Medulla oblongata (tissue), 1 donor: Measurements from ENCODE around the gene TFDP1.

Experiments used
- DNase-seq: peaks from one replicate; pipeline ENCODE4 v3.0.0-alpha.2; 2015; ENCODE audit errors: extremely low spot score

The TFDP1 gene

GRCh38 chr13:113665597-113666328, 81.2 kb downstream of the TFDP1 start:
- no peak for DNase-seq

GRCh38 chr13:113666329-113666670, 81.7 kb downstream of the TFDP1 start:
- DNase-seq: no peak

GRCh38 chr13:113666951-113667701, 82.6 kb downstream of the TFDP1 start, which contains the start of gene GRK1:
Gene GRK1 (plus strand): TSS chr13:113667219. CDS start chr13:113667387, 168 bp downstream.
- DNase-seq: no peak

- DNase-seq: no peak
Measured at GRCh38 chr13:113667771-113668490, 83.4 kb downstream of the TFDP1 start.

GRCh38 chr13:113668491-113668971, 84.0 kb downstream of the TFDP1 start:
- DNase-seq: no peak

- DNase-seq: no peak
Measured at GRCh38 chr13:113669231-113669754, 84.7 kb downstream of the TFDP1 start.

GRCh38 chr13:113669755-113670341, 85.3 kb downstream of the TFDP1 start:
- no peak for DNase-seq

GRCh38 chr13:113670541-113670940, 86.0 kb downstream of the TFDP1 start:
- no peak for DNase-seq

- no peak for DNase-seq
Measured at GRCh38 chr13:113671066-113672001, 86.8 kb downstream of the TFDP1 start.

- DNase-seq: no peak
Measured at GRCh38 chr13:113672002-113672651, 87.6 kb downstream of the TFDP1 start.
